Amygdala (tissue), 56 donors: ENCODE measurements around the gene RAPGEF3.
A peak's percentile ranks its signal among the peaks of the same experiment; 100 is the strongest.

ENCODE experiments used
- DNase-seq, 56 donors: peaks; one replicate each; lab custom pipeline; 2025; lab: John Stamatoyannopoulos, UW

RAPGEF3 gene

DNA sequence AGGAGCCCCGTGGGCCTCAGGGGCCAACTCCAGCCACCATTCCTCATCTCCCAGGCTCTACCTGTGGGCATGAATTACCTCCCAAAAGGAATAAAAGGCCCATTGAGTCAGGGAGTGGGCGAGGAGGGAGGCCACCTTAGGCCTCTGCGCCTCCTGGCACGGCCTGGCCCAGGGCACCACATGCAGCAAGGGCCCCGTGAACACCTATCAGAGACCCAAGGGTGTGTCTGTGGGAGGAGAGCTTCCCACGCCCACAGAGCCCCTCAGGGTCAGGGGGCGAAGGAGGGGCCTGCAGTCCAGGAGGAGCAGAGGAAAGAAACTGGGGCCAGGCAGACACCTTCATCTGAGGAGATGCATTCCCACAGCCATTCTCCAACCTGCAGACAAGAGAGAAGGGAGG, 12.2 kb downstream of the RAPGEF3 start:
- no peak for DNase-seq

DNA sequence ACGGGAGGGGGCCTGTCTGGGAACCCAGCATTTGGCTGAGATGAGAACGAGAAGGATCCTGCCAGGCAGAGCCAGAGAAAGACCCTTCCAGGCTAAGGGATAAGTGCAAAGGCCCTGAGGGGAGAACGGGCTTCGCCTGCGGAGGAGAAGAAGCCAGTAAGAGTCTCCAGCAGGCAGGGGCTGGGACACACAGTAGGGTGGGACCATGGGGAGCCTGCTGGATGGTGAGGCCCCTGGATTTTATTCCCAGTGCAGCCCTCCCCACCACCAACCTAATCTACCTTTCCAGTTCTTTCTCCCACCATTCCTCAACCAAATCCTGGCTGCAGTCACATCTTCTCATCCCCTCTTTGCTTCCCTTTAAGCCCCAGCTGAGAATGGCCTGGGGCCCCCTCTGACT, 12.6 kb downstream of the RAPGEF3 start:
- no peak for DNase-seq

DNA sequence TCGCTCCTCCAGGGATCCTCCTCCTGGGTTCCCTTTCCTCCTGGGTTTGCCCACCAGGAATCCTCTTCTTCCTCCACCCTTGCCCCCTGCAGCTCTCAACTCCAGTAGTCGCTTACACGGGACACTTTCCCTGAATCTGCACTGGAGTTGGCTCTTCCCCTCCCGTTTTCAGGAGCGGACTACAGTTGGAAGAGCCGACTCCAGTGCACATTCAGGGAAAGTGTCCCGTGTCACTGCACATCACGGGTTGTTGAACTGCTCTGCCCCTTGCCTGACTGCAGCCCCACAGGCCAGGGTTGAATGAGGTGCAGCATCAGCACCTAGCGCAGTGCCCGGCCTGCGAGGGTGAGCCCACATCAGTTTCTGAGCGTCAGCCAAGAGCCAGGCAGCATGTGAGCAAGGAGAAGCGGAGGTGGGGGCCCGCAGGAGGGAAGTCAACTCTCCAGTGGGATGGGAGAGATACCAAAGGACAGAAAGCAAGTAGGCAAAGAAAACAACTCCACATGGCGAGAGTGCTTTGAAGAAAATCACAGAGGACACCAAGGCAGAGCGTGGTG, 13.1 kb downstream of the RAPGEF3 start:
- no peak for DNase-seq

DNA sequence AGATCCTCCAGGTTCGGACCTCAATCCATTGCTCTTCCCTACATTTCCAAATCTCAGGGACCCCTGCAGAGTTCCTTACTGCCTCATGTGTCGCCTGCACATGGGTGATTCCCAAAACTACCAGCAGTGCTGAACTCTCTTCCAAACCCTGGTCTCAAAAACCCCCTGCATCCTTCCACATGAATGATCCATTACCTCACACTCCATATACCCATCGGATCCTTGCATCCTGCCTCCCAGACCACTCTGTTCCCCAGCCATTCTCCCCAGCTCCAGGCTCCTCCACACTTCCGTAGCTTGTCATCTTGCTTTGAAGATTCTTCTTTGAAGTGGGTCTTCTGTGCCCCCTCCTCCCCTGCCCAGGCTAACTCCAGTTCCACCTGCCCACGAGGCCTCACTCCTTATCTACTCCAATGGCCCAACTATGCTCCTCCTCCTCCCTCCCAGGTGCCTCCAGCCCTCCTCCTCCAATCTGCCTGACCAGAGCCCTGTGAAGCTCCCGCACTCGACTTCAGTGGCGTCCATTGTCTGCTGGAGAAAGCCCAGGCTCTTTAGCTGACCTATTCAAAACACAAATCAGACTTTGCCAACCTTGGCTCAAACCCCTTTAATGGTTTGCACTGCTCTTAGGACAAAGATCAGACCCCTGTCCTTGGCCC, 13.8 kb downstream of the RAPGEF3 start:
- no peak for DNase-seq

DNA sequence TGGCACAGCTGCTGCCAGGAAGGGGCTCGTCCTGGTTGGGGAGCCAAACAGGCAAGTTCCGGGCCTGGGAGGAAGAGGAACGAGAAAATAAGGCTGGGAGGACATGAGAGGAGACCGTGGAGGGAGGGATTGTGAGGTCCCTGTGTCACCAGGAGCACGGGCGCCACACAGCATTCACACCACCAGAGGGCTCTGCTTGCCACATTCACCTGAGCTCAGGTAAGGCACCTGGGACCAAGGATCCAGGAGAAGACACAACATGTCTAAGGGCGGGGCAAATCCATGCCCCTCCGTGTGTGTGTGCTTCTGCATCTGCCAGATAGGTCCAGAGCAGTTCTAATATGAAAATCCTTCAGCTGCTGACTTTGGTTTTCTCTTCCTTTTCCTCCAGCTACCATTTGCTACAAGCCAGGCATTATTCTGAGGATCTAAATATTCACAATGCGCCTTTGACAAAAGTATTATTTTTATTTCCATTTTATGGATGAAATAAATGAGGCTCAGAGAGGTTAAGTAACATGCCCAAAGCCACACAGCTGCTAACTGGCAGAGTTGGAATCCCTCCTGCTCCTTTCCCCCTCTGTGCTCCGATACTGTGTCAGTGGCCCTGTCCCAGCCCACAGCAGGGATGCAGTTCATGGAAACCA, 14.6 kb downstream of the RAPGEF3 start:
- DNase-seq = no peak

DNA sequence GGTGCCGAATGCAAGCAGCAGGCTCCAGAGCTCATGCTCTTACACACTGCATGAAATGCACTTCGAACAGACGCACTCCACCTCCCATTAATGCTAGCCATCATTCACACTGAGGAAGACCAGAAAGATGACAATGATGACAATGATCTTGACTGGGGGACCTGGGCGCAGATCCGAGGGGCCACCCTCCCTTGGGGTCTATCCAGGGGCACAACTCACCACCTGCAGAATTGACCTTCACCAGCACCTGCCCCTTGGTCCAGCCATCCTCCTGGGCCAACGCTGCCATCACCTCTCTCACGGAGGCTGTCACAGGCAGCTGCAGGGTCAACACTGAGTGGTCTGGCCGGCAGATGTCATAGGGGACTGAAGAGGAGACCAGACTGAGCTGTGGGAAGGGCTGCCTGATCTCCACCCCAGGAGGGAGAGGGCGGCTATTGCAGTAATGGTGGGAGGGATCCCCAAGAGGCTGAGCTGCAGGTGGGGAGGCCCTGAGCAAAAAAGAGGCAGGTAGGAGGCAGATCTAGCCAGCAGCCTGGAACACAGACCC, 15.3 kb downstream of the RAPGEF3 start:
- no peak for DNase-seq

DNA sequence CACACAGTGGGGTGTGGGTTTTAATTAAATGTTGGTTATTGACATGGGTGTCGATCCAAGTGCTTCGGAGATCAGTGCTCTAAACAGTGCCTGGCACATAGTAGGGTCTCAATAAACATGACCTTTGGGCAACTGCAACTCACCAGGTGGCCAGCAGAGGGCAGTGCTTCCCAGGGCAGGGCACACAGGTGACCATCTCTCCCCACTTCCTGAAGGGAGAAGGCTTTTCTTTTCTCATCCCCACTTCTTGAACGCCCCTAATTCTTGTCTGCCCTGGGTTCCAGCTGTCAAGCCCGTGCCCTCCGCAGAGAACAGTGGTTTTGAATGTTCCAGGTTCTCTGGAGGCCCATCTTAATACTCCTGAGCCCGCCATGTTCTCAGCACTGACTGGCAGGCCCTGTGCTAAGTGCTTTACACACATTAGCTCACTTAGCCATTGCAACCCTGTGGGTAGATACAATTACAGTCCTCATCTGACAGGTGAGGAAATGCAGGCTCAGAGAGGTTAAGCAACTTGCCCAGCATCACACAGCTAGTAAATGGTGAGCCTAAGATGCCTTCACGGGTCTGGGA, 16.3 kb downstream of the RAPGEF3 start:
- peak in 12 of 56 donors; percentile 10 to 46 (median 24) for DNase-seq

DNA sequence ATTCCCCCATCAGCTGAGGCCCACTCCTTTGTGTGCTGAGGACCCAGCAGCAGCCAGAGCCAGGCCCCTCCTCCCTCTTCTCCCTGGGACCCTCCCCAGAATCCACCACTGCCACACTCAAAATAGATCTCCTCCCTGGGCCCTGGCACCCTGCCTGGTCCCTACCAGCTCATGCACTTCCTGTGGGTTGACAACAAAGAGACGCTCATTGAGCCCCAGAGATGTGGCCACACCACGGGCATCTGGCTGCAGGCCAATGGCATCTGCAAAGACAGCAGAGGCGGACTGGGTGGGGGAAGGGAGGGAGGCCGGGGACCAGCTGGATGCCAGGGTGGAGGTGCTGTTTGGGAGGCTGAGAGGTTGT, 17.4 kb downstream of the RAPGEF3 start:
- DNase-seq = peak; percentile 56 to 98 (median 90)

DNA sequence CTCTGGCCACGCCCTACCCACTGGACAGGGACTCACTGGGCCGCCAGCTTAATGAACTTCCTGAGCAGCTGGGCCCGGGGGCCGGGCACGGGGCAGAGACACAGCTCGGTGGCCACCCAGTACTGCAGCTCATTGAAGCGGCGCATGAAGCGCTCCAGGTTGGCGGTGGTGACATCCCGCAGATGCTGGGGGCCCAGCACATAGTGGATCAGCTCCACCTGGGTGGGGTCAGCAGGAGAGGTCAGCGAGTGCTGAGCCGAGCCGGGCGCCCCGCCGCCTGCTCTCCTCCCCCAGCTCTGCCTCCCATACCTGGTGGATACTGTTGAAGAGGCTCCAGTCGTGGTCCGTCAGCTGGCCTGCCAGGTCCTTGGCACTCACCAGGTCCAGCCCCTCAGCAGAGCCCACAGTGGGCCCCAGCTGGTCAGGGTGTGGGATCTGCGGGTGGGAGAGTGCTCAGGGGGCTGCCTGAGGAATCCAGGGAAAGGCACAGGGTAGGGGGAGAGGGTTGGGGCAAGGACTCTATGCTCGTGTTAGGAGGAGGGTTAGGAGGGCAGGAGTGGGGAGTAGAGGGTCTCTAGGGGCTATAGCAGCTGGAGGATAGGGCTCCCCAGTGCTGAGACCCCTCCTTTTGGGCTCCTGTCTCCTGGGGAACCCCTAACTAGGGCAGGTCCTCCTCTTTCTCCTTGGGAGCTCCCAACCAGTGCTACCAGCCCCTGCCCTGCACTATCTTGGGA, 17.9 kb downstream of the RAPGEF3 start:
- peak in 6 of 56 donors; percentile 16 to 65 (median 24) for DNase-seq

DNA sequence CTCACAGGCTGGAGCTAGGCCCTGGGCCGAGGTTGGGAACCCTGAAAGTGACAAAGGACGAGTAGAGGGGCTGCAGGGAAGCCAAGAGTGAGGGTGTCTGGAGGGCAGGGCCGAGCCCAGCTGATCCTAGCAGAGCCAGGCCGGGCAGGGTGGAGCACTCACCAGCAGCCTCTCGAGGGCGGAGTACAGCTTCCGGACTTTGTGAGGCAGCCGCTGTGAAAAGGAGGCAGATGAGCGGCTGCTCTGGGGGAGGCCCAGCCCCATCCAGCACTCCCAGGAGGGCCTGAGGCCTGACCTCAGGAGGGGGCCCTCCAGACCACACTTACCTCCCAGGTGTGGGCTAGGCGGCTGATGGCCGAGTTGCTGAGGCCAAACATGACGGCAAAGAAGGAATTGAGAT, 18.7 kb downstream of the RAPGEF3 start:
- DNase-seq = no peak

DNA sequence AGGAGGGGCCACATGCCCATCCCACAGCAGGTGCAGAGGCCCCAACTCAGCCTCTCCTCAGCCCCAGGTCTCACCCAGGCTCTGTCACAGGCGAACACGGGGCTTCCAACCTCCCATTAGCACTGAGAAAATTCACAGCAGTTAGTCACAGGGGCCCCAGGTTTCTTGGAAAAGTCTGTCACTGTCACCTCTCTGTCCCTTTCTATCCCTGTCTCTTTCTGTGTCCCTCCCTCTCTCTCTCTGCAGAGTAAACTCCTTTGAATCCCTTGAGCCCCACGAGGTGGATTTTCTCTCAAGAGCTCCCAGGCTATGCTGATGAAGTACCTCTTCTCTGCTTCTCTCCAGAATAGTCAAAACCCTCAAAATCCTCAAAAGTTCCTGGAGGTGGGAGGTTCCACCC, 19.4 kb downstream of the RAPGEF3 start:
- no peak for DNase-seq

DNA sequence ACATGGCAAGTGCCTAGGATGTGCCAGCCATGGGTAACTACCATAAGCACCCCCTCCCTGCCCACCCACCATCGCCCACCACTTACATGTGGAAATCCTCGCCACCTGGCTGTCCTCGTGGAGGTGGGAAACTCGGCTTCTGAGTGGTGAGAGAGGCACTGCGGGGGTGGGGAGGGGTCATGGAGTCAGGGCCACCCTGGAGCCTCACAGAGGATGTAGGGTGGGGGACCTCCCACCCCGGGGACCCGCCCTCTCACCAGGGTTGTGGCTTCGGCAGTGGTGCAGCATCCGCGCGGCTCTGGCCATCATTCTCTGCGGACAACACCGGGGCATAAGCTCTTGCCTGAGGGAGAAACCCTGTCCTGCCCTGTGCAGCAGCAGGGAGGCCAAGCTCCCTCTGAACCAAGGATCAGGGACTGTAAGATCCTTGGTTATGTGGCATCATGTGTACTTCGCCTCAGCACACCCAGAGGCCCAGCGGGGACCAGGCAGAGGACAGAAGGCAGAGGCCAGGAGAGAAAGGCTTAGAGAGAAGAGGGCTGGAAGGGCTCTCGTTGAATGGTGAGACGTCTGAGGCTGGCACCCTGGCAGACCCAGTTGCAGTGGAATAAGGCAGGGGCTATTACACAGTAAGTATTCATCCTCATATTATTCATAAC, 20.6 kb downstream of the RAPGEF3 start:
- no peak for DNase-seq

DNA sequence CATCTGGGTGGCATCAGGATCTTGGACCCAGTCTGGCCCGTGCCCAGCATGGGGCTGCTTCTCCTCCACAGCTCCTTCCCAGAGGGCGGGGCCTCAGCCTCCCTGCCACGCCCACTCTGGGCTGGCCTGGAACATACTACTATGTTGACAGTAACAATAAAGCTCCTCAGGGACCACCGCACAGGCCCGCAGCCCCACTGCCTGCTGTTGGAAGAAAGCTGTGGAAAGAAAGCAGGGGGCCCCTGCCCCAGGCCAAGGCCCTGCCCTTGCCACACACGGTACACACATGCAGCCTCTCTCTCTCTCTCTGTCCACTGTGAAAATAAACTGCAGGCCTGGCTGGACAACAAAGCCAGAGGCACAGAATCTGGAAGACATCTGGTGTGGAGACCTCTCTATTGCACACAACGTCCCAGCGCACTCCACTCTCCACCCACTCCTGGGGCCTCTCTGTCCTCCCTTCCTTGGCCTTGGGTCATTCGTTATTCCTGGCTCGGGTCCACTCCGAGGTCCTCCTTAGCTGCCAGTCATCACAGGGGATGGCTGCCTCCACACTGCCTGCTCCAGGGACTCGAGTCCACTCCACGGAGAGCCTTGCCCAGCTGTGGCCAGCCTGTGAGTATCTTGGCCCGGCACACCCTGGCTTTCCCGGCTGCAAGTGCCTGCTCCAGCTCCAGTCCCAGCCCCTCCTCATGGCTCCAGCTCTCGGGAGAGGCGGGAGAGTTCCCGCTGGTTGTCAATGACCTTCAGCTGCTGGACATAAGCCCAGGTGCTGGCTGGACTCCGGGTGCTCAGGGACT, 21.6 kb downstream of the RAPGEF3 start:
- DNase-seq = peak in 52 of 56 donors; percentile 35 to 91 (median 76)

DNA sequence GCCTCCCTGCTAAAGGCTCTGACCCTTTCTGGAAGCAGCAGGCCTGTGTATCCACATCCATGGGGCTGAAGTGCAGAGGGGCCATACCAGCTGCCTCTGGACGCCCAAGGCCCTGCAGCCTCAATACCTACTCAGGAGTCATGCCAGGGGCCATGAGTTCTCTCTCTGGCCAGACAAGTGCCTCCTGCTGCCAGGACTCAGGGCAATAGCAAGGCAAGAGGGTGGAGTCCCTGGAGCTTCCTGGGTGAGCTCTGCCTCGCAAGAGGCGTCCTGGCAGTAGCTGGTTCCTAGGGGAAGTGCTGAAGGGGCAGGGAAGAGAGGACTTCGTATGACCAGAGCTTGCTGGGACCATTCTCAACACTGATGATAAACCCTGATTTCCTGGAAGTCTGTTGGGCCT, 22.5 kb downstream of the RAPGEF3 start:
- DNase-seq = no peak

DNA sequence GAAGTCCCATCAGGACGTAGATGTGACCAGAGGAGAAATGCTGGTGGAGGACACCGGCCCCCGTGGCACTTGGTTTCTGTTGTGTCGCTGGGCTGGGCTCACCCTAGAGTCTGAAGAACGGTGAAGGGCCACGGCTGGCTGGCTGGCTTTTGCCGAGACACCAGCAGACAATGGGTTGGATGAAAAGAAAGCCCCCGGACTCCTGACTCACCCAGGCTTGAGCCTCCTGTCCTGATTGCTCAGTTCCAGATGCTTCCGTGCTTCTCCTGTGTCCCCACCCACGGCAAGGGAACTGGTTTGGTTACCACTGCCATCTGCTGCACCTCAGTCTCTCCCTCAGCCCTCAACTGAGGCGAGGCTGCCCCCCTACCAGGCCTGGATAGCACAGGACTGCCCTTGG, 23.0 kb downstream of the RAPGEF3 start:
- no peak for DNase-seq

DNA sequence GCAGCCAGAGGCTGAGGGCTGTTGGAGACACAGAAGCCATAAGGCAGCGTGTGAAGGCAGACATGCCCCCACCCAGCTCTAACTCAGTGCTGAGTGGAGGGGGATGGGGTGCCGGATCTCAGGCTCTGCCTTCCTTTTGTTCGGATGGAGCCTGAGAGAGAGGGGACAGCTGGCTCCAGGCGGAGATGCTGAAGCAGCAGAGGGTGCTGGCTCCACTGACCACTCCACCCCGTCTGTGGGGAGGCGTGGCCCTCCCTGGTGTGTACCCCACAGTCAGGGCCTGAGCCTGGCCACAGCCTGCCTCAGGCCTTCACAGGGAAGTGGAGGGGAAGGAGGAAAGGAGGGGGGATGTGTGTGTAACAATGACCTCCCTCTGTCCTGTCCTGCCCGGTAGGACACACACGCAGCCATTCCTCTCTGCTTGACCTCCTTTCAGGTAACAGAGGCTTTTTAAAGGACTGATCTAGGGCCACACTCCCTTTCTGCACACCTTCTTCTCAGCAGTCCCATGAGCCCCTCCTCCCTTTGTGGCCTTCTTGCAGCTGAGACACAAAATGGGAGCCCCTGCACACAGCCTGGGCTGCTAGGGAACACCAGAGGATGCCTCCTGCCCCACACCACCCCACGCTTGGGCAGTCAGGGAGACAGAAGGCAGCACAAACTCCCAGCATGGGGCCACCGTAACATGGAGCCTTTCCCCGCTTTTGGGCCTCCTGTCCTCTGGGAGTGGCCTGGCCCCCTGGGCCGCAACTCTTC, 23.8 kb downstream of the RAPGEF3 start:
- DNase-seq = peak in 39 of 56 donors; percentile 10 to 79 (median 46)

DNA sequence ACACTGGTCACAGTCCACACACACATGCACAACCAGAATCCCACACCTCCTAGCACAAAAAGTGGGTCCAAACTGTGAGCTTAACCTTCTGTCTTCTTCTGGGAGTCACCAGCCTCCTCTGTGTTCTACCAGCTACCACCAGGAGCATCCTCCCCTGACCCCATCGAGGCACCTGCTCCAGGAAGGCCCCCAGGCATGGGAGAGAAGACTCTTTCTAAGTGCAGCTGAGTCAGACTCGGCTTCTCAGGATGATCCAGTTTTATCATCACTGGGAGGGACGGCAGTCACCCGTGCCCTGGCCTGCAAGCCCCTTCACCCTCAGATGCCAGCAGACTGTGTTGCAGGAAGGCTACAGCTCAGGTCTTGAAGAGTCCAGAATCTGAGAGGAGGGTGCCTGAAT, 25.5 kb downstream of the RAPGEF3 start:
- no peak for DNase-seq

DNA sequence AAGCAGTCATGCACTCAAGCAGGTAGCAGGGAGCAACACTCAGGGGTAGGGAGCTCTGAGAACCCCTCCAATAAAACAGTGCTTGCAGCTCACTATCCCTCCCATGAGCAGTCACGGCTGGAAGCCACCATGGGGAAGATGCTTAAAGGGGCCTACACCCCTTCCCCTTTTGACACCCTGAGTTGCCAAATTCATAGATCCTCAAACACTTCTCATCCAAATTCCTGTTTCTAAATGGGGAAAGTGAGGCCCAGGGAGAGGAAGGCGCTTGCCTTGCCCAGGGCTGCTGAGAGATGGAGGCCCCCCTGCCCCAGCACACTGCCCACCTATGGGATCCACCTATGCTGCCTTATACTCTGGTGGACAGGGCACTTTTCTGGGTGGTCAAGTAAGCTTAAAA, 26.2 kb downstream of the RAPGEF3 start:
- DNase-seq = no peak

DNA sequence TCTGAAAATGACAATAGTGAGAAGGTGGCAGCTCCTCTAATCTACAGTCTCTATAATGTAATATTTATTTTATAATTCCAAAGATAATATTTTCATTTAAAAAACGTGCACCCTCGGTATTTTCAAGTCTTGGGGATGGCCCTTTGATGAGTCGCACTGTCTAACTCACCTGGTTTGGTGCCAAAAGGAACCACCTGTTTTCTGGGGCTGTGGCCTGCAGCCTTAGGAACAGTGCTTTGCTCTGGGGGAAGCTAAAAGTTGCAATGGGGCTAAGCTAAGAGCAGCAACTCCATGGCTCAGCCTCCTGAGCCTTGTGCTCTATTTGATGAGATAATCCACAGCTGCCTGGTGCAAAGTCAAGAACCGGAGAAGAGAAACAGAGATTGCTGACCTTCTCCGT, 27.0 kb downstream of the RAPGEF3 start:
- no peak for DNase-seq
